HL-60/S4 (cell line): ENCODE data around the gene CFAP206.

Experiments
- in situ Hi-C: fragments of 300-500 bp; cut with MboI; formaldehyde crosslinking; loops from 2 replicates; pipeline ENCODE4 v1.14.3; 2022; ENCODE audit warnings: low sequenced_read_pairs

The CFAP206 gene

DNA sequence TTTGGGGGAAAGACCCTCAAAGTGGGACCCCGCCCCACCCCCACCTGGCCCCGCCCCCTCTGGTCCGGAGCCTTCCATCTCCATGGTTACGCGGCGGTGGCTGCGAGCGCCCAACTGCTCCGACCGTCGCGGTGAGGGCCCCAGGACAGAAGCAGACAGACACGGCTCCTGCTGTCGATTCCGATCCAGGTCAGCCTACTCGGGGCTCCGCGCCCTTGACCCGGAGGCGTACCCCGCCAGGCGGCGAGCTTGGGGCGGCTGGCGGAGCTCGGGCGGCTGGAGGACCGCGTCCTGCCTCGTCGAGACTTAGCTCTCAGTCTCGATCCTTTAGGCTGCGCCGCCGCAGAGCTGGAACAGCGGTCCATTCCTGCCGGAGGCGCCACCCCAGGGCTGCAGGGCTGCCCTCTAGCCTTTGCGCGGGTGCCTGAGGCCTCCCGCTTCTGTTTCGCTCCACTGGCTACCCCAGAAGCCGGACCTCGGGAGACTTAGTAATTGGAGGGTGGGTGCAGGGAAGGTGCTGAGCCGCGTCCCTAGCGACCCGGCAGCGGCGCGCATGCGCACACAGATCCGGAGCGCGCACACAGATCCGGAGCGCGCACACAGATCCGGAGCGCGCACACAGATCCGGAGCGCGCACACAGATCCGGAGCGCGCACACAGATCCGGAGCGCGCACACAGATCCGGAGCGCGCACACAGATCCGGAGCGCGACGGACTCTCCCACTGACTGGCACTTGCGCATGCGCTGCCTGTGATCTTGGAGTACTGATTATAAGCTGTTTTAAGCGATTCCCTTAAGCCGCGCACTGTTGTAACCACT, at the start of gene CFAP206:
CFAP206 (plus strand) TSS at position 72 of the 820 bp plus-strand sequence. CDS start 1,868 bp downstream, outside the sequence.
- in situ Hi-C loops: no loop called here

- in situ Hi-C loops: no loop called here
Measured at GRCh38 chr6:87364602-87365252, 43.0 kb upstream of the CFAP206 start.

DNA sequence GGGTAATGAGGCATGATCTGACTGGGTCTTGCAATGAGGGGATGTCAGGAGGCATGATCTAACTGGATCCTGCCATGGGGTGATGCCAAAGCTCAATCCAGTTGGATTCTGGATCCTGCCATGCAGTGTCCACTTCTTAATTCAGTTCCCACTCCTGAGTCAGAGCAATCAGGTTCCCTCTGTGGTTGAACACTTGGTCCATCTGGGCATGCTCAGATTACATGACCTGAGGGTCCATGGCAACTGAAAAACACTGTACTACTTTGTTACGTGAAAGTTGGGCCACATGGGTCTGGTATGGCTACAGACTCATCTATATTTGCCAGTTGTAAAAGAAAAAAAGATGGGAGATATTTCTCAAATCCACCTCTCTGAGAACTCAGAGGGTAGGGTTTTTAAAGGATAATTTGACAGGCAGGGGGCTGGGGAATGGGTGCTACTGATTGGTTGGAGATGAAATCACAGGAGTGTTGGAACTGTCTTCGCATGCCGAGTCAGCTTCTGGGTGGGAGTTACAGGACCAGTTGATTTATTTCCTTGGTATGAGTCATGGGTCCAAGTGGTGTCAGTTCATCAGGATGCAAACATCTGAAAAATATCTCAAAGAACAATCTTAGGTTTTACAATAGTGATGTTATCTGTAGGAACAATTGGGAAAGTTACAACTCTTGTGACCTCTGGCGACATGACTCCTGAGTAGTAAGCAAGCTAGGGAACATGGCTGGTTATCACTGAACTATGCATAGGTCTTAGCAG, 41.5 kb upstream of the CFAP206 start:
- in situ Hi-C loops: no loop called here

DNA sequence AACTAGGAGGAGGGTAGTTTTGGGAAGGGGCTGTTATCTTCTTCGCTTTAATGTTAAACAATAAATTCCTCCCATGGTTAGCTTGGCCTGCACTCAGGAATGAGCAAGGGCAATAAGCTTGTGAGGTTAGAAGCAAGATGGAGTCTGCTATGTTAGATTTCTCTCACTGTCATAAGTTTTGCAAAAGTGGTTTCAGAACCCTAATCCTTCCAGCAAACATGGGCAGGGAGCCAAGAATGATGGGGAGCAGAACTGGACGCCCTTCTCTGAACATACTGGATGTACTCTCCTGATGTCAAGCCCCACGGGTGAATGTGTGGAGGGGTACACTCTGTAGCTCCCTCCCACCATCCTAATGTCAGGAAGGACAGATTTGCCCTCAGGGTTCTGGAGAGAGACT, 40.9 kb upstream of the CFAP206 start:
- in situ Hi-C loops: no loop called here

DNA sequence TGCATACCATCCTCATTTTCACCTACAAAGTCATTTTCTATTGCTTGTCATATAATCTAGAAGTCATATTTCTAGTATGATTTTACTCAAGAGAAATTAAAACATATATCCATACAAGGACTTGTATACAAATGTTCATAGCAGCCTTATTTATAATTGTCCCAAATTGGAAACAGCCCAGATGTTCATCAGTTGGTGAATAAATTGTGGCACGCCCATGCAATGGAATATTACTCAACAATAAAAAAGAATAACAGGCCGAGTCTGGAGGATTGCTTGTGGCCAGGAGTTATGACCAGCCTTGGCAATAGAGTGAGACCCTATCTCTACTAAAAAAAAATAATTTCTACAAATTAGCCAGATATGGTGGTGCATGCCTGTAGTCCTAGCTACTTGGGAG, 34.4 kb upstream of the CFAP206 start:
- in situ Hi-C loops: no loop called here

DNA sequence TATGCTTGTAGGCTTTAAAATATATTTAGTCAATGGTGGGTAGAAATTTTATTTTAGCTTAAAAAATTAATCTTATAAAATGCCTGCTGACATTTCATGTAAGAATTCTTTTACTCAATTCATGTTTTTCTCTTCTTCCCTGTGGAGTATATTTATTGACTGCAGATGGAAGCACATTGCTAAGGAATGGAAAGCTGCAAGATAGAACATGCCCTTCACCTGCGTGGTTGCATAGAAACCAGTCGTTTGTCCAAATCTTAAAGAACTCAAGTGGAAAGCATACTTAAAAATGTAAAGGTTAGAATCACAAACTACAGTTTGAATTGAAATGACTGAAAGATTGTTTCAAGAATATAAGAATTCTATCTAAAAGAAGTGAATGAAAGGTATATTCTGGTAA, 32.5 kb upstream of the CFAP206 start:
- in situ Hi-C loops: no loop called here

GRCh38 chr6:87376643-87377042, 31.1 kb upstream of the CFAP206 start:
- in situ Hi-C loops: no loop called here

DNA sequence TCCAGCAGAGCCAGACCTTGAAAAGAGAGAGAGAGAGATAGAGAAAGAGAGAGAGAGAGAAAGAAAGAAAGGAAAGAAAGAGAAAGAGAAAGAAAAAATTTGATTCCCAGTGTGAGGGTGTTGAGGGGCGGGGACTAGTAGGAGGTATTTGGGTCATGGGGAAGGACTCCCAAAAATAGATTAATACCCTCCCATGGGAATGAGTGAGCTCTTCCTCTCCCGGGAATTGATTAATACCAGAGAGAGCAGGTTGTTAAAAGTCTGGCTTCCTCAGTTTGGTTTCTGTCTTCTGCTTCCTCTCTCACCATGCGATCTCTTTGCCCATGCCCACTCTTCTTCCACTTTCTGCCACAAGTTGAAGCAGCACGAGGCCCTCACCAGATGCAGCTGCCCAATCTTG, 28.8 kb upstream of the CFAP206 start:
- in situ Hi-C loops: no loop called here

GRCh38 chr6:87382861-87383260, 24.9 kb upstream of the CFAP206 start:
- in situ Hi-C loops: no loop called here

DNA sequence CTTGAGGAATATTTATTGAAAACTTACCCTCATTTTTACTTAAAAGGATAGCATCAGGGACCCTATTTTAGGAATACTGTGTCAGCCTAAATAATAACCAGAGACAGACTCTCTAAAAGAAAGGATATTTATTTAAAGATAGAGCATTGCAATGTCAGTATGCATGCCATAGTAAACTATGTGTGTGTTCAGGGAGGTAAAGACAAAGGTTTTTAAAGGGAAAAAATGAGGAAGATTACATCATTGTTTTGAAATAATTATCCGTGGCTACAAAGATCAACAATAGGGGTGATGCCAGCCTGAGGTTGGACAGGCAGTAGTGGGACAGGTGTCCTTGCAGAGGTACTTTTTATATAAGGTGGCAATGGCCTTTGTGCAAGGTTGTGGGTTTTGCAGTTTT, 23.7 kb upstream of the CFAP206 start:
- in situ Hi-C loops: no loop called here

DNA sequence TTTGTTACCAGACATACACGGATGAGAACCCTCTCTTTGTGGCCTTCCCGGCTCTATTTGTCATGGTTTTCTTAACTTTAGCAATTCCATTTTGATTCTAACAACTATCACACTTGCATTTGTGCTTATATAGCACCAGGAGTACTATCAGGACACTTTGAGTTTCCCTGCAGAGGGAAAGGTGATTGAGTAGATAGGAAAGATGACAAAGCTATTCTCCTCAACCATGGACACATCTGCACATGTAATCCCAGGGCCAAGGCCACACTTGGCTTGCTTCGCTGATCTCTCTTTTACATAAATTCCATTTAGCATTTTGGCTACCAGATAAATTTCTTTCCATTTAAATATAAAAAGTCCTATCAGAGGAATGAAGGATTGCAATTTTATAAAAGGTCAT, 23.3 kb upstream of the CFAP206 start:
- in situ Hi-C loops: no loop called here

GRCh38 chr6:87391334-87391733, 16.4 kb upstream of the CFAP206 start:
- in situ Hi-C loops: no loop called here

DNA sequence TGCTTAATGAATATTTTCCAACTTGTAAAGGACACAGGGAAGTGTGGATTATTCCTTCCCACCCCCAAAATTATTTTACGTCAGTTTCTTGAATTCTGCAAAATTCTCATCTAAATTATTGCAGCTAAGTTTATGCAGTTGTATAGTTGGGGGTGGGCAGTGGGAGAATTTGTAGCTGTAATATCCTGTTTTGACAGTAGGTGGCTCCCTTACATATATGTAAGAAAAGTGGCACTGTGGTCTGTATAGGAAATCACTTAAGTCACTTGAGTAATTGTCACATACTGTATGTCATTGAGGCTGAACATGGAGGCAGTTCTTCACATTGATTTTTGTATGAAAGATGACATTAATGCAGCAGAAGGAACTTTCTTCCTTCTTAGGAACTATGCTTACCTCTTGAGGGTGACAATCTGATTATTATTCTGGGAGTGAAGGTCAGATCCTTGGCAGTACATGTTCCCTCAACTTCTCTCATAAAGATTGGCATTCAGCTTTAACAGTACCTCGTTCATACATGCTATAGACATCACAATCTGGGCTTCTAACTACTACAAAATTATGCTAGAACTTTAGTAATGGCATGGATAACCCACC, 14.6 kb upstream of the CFAP206 start:
- in situ Hi-C loops: no loop called here

GRCh38 chr6:87395431-87395830, 12.3 kb upstream of the CFAP206 start:
- in situ Hi-C loops: no loop called here

DNA sequence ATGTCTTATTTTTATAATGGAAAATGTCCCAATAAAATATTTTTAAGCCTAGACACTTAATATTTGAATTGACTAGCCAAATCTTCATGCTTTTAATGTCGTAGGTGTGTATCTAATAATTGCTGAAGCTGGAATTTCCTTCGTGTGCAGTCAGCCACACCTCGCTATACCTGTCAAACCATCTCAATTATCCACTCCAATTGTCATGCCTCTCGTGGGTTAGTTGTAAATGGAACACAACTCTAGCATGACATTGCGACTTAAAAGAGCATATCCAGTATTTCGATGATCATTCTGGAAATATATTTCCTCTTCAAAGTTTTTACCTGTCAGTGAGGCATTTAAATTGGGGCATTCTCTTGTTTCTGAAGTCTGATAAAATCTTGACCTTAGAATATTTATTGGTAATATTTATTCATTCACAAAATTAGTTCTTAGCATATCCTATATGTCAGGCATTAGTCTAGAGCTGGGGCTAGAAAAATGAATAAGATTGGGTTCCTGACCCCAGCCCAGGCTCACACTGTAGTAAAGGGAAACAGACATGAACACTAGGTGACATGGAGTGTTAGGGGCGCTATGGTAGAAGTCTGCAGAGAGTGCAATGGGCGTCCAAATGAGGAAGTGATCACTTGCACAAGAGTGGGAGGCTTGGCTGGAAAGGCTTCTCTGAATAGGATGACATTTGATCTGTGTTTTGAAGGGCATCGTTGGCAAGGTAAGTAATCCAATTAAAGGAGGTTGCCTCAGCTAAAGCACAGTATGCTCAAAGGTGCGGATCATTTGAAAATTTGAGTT, 11.0 kb upstream of the CFAP206 start:
- in situ Hi-C loops: no loop called here

- in situ Hi-C loops: no loop called here
Measured at GRCh38 chr6:87397656-87398055, 10.1 kb upstream of the CFAP206 start.

- in situ Hi-C loops: no loop called here
Measured at GRCh38 chr6:87401832-87402231, 5.9 kb upstream of the CFAP206 start.

DNA sequence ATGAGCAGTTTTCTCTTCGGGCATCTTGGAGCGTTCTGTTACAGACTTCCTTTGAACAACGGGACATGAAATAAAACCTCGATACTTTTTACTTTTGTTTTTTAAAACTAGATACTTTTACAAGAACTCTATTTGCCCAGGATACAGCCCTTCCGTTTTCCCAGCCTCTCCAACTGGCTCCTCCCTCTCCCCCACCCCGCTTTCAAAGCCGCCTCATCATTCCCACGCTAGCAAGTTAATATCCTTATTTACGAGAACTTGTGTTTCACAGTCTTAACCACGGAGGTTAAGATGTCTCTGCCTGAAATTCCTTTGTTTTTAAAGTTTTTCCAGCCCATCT, 241 bp upstream of the CFAP206 start:
- in situ Hi-C loops: no loop called here

DNA sequence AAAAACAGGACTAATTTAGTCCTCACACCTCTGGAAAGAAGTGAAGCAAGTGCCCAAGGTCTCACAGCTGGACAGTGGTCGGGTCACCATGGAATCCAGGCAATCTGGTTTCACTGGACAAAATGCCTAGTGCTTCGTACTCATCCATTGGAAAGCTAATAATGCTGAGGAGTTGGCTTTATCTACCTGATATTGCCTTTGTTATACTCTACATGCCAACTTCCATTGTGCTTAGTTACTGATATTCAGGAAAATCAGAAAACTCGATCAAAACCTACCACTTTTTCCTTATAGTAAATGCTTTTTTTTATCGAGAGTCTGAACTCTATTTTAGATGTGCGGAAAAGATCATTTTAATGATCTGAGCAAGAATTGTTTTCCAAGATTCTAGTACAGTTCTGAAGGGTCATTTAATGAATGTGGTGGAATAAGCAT, 966 bp downstream of the CFAP206 start:
- in situ Hi-C loops: no loop called here

DNA sequence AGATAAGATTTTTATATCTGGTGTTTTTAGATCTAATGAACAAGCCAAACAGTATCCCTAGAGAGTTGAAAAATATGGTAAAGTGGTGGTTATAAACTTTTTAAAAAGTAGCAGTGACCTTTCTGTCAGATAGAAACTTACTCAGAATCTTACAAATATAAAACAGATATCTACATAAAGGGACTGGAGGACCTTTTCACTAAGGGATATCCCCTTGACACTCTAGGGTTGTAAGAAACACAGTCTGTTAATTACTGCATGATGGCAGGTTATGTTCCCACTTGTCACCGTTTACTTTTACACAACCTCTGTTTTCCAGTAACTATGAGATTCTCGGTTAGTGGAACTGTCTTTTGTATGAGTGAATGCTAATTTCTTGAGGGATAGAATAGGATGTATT, 11.5 kb downstream of the CFAP206 start:
- in situ Hi-C loops: no loop called here

DNA sequence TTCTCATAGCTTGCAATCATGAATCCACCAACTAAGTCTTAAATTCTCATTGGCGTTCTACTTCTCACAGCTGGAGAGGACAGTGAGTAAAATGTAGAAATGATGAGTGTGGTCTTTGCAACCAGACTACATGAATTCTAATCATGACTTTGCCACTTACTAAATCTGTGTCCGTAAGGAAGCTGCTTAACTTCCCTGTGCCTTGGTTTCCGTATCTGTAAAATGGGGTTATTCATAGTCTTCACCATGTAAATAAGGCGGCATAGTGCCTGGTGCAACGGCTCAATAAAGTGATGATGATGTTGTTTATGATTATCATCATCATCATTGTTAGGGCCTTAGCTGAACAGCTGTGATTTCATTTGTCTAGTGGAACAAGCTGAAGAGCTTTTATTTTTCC, 12.6 kb downstream of the CFAP206 start:
- in situ Hi-C loops: no loop called here
